Retinal pigment epithelial cell (primary cell): ENCODE results near the gene GPRC5D.

Experiments used
- DNase-seq: peaks from one replicate; pipeline ENCODE4 v3.0.0-alpha.2; 2010; ENCODE audit warnings: low read depth
- H3K4me3 ChIP-seq: 2 replicates; pipeline ENCODE4 v1.5.1; 2011; ENCODE audit warnings: mild to moderate bottlenecking, low read length, control low read depth, moderate library complexity
- TF ChIP-seq, protein P1 (sequence below): conservative IDR thresholded peaks from 2 replicates; pipeline ENCODE4 v1.5.1; 2011; ENCODE audit warnings: low read depth, low read length, control low read depth, inconsistent platforms

GPRC5D gene

DNA sequence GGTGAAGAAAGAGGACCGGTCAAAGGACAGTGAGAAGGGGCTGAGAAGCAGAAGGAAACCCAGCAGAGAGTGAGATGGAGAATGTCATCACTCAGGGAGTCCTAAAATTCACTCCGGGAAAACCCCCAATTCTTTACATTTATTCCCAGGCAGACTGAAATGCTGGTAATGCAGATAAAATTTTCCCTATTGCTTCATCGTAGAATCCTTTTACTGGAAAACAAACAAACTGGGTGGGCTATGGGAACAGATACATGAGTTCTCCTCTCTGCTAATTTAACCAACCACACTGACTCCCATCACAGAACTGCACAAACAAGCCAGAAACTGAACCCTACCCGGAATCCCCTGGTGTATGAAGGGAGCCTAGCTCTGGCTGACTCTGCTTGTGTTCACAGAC, 27.2 kb upstream of the GPRC5D start:
- no peak overlapping the region for H3K4me3 ChIP-seq
- TF ChIP-seq, protein P1, sequence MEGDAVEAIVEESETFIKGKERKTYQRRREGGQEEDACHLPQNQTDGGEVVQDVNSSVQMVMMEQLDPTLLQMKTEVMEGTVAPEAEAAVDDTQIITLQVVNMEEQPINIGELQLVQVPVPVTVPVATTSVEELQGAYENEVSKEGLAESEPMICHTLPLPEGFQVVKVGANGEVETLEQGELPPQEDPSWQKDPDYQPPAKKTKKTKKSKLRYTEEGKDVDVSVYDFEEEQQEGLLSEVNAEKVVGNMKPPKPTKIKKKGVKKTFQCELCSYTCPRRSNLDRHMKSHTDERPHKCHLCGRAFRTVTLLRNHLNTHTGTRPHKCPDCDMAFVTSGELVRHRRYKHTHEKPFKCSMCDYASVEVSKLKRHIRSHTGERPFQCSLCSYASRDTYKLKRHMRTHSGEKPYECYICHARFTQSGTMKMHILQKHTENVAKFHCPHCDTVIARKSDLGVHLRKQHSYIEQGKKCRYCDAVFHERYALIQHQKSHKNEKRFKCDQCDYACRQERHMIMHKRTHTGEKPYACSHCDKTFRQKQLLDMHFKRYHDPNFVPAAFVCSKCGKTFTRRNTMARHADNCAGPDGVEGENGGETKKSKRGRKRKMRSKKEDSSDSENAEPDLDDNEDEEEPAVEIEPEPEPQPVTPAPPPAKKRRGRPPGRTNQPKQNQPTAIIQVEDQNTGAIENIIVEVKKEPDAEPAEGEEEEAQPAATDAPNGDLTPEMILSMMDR, result no peak
- no peak for DNase-seq

DNA sequence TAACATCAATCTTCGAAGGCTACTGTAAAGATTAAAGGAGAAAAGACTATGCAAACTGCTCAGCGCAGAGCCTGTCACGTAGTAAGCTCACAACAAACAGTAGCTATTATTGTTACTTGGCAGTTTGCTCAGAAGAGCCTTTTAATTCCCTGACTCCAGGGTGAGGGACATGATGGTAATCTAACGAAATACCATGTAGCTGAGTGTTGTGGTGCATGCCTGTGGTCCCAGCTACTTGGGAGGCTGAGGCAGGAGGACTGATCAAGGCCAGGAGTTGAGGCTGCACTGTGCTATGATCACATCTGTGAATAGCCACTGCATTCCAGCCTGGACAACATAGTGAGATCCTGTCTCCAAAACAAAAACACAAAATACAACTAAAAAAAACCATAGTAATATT, 25.3 kb upstream of the GPRC5D start:
- no peak overlapping the region for H3K4me3 ChIP-seq
- TF ChIP-seq, protein P1, result no peak
- no peak for DNase-seq

DNA sequence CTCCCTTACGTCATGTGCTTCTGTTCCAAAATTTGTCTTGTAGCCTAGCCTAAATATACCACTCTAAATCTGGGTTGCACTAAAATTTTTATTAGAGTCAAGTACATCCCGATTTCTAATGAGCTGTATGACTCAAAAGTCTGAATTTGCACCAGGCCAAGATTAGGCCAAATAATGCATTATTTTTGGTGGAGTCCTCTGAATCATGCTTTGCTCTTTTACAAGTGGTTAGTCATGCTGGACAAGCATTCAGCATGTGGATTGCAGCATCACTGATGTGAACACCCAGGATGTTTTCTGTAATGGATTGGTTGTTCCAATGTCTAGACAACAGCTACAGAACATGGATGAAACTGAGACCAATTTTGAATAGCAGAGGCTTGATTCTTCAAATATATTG, 24.4 kb upstream of the GPRC5D start:
- peak; percentile 54 for DNase-seq
- TF ChIP-seq, protein P1, result no peak
- H3K4me3 ChIP-seq, result no peak overlapping the region

DNA sequence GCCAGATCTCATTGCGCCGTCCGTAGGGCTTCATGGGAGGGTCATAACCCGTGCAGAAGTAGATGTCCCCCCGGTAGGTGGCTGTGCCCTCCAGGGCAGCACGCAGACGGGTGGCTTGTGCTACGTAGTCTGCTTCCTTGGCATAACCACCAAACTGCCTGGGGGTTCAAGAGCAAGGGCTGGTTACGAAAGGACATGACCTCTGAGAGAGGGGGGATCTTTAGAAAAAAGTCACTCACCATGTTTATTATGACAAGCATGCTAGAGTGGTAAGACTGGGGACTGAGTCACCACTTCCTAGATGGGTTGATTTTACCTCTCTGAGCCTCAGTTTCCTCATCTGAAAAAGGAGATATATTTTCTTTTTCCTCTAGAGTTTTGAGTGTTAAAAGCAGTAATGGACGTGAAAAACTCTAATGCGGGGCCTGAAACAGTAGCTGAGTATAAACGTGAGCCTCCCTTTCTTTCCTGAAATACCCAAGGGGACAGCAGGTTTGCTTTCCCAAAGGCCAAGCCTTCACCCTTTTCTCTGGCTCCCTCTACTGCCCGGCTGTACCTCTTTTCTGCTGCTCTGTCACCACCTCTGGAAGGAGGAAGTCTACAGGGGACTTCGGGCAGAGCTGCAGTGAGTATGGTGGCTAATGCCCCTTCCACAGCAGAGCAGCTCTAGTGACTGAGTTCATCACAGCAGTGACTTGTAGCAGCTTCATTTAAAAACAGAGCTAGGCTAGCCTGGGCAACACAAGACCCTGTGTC, 23.5 kb upstream of the GPRC5D start:
- DNase-seq, result no peak
- TF ChIP-seq, protein P1, result peak; percentile 75
- H3K4me3 ChIP-seq, result no peak overlapping the region

DNA sequence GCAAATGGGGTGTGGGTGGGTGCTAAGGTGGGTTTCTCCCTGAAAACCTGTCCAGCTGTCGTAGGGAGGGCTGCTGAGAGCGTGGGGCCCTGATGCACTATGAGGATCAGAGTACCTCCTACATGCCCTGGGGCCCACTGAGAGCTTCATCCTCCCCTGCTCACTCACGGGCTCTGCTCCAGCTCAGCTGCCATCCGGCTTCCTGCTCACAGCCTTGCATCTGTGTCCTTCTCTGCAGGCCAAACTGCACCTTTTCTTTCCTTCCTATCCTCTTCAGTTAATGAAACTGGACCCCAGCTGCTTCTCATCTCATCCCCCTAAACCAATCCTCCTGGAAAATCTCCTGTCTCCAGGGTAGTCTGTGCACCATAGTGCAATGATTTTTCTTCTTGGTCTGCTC, 22.2 kb upstream of the GPRC5D start:
- TF ChIP-seq, protein P1, result no peak
- no peak for DNase-seq
- H3K4me3 ChIP-seq, result no peak overlapping the region

DNA sequence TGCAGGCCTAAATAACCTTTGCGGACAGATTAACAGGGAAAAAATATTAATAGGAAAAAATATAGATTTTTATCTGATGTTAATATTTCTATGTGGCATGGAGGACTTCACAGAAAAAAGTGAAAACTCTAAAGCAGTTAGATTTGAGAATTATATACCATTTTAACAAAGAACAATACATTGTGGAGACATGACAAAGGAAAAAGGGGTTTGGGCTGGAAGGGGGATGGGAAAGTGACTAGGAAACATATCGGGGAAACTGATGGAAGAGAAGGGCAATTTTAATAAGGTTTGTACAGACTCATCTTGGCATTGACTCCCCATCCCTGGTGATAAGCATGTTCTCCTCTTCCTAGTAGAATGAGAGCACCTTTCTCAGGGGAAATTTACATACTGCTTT, 21.0 kb upstream of the GPRC5D start:
- DNase-seq, result no peak
- TF ChIP-seq, protein P1, result no peak
- no peak overlapping the region for H3K4me3 ChIP-seq

DNA sequence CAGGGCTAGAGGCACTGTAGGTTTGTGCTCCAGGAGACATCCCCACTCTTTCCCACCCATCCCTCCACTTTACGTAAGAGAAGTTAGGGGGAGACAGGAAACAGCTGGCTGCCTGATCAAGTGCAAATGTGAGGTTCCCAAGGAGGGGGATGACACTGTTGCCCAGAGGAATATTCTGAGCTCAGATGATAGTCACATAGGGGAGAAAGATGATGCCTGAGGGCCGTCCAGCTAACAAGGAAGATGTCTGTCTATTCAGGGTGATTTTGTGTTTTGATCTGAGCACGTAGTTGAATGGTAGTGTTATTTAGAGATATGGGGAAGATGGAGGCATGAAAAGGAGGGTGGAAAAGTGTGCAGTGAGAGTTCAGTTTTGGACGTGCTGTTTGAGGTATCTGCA, 13.9 kb upstream of the GPRC5D start:
- H3K4me3 ChIP-seq, result no peak overlapping the region
- no peak for DNase-seq
- TF ChIP-seq, protein P1, result no peak
